Posterior vena cava (tissue), 2 donors: ENCODE data around the gene AHCTF1. TPM values are rescaled to one million over a fixed set of nuclear protein-coding genes. Genes with fewer than 3 reads are reported as not detected.
"Not testable (repeated sequence)": the region's sequence is repeated elsewhere in the genome, so short reads cannot be mapped to it uniquely, and the experiment has no call there.

Source experiments
- DNase-seq: peaks from one replicate; pipeline ENCODE4 v3.0.0-alpha.2; 2020; ENCODE audit warnings: low spot score
- intact Hi-C, 2 donors: fragments of 100-400 bp; cut with DNase I; formaldehyde crosslinking; loops; one replicate each; pipeline versions ENCODE4 v1.14.1 to v1.14.2; 2022 to 2023
- total RNA-seq, 2 donors: library from RNA; stranded (reverse); fragmentation: NEBNext Ultra II Directional; extraction: Animal tissue kit (Norgen Biotek cat#: 25700); gene quantifications; one replicate each; pipeline ENCODE4 v1.2.1, GENCODE V29; 2021
- donor health status: DM: yes; HTN: yes; CAD: no.
- donor health status: DM: yes; HTN: yes; CAD: no.

The AHCTF1 gene
- total RNA-seq, 2 donors from 2014 or later, result 22.6 to 33.4 TPM

GRCh38 chr1:246923482-246923881 lies 8.3 kb downstream of the AHCTF1 start:
- intact Hi-C loops, result no loop called here
- no peak for DNase-seq

DNA sequence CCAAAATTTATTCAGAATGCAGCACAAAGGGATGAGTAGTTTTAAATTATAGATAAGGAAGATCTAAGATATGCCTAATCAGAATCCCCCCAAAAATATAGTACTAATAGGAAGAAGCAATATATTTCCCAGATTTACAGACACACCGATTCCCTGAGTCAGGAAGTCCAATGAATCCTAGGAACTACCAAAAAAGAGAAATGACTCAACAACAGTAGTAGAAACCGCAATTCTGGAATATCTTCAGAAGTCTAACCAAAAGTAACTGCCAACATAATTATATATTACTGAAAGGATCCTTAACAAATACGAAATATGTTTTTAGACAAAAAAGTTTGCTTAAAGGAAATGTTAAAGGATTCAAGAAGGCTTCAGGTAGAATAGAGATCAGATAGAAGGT lies 10.3 kb downstream of the AHCTF1 start:
- DNase-seq, result no peak
- intact Hi-C loops, result no loop called here

GRCh38 chr1:246919902-246920301 lies 11.8 kb downstream of the AHCTF1 start:
- no peak for DNase-seq
- intact Hi-C loops, result no loop called here

DNA sequence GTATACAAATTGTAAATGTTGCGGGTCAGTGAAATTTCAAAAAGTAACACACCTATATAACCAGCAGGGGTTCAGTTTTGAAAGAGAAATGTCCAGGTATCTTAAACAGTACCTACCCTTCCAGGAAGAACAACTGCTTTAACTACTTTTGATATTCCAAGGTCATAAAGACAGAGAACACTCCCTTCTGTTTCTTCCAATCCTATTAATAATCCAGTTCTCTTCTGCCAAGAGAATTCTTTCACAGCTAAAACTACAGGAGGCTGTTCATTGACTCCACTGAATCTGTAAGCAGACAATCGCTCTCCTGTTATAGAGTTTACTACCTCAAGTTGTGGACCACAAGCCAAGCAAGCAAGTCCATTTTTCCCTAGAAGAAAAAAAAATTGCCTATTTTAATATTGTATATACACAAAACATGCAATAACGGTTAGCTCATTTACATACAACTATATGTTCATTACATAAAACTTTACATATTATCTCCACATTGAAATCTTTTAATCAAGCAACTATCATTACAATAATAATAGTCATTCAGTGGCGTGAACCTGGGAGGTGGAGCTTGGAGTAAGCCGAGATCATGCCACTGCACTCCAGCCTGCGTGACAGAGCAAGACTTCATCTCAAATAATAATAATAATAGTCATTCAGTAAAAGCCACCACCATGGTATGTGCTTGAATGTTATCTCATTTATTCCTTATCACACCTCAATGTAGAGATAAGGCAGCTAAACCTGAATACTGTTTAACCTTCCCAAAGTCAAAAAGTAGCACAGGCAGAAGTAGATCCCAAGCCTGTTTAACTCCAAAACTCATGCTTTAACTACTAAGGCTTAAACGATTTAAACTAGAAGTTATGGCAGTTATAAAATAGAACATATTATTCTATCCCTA lies 15.5 kb downstream of the AHCTF1 start:
- DNase-seq, intact Hi-C loops: not testable (repeated sequence)

DNA sequence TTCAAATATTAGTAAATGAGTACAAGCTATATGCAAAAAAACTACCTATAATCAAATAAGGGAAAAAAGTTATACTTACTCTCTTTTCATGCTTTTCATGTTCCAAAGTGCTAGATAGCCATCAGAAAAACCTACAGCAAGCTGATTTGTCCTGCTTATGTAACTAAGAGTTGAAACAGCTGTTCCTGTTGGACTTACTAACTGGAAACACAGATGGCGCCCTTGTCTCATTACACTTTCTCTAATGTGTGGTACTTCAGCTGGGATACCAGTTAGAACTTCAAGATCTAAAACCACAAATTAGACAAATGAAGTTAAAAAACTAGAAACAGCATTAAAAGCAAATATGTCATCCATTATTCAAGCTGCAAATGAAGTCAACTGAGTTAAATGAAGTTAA lies 24.3 kb downstream of the AHCTF1 start:
- no peak for DNase-seq
- intact Hi-C loops, result no loop called here

DNA sequence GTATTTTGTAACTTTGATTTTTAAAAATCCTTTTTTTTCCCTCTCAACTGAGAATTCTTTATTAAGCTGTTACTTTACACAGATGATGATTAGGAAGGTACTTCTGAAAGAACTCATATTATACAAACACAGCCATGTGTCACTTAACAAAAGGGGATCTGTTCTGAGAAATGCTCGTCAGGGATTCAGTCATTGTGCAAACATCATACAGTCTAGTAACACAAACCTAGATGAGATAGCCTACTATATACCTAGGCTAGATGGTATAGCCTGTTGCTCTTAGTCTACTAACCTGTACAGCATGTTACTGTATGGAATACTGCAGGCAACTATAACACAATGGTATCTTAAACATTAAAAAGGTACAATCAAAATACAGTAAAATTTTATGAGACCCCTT lies 24.9 kb downstream of the AHCTF1 start:
- intact Hi-C loops, result no loop called here
- DNase-seq, result no peak

DNA sequence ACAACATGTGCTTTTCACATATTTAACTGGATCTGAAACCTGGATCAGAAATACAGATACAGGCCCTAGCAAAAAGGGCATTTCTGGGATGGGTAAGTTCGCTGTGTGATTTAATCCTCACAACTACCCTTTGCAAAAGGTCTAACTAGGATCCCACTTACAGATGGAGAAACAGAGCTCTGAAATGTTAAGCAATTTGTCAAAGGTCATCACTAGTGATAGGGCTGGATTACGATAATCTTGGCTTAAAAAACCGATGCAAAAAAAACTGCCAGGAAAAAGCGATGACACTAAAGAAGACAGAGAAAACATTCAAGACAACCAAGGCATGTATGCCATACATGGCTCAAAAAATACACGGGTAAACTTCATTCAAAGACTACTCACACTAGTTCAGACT lies 29.9 kb downstream of the AHCTF1 start:
- DNase-seq, result no peak
- intact Hi-C loops, result no loop called here

DNA sequence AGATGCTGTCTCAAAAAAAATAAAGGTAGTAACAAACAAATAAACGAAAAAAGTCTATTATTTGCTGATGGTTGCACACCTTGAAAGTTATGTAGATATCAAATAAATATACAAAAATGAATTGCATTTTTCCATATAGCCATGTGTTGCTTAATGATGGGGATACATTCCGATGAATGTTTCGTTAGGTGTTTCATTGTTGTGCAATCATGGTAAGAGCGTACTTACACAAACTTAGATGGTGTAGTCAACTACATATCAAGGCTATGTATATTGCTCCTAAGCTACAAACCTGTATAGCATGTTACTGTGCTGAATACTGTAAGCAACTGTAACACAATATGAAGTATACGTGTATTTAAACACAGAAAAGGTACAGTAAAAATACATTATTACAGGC lies 34.4 kb downstream of the AHCTF1 start:
- DNase-seq, result no peak
- intact Hi-C loops, result no loop called here

- DNase-seq, result no peak
- intact Hi-C loops, result no loop called here
These were observed 38.4 kb downstream of the AHCTF1 start for GRCh38 chr1:246893191-246893939.

- intact Hi-C loops, result no loop called here
- DNase-seq, result no peak
These were observed 40.6 kb downstream of the AHCTF1 start for GRCh38 chr1:246891105-246891504.

DNA sequence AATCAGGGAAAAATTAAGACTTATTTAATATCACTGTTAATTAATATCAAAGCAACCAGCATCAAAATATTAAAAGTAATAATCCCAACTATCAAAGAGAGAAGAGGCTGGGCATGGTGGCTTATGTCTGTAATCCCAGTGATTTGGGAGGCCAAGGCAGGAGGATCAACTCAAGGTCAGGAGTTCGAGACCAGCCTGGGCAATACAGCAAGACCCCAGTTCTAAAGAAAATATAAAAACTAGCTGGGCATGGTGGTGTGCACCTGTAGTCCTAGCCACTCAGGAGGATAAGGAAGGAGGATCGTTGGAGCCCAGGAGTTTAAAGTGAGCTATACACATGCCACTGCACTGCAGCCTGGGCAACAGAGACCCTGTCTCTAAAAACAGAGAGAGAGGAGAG lies 43.2 kb downstream of the AHCTF1 start:
- no peak for DNase-seq
- intact Hi-C loops, result no loop called here

GRCh38 chr1:246885389-246885788 lies 46.4 kb downstream of the AHCTF1 start:
- intact Hi-C loops, DNase-seq: not testable (repeated sequence)

- DNase-seq, result no peak
- intact Hi-C loops, result no loop called here
These were observed 53.2 kb downstream of the AHCTF1 start for GRCh38 chr1:246878551-246878950.

GRCh38 chr1:246876431-246876830 lies 55.3 kb downstream of the AHCTF1 start:
- intact Hi-C loops, result no loop called here
- DNase-seq, result no peak

DNA sequence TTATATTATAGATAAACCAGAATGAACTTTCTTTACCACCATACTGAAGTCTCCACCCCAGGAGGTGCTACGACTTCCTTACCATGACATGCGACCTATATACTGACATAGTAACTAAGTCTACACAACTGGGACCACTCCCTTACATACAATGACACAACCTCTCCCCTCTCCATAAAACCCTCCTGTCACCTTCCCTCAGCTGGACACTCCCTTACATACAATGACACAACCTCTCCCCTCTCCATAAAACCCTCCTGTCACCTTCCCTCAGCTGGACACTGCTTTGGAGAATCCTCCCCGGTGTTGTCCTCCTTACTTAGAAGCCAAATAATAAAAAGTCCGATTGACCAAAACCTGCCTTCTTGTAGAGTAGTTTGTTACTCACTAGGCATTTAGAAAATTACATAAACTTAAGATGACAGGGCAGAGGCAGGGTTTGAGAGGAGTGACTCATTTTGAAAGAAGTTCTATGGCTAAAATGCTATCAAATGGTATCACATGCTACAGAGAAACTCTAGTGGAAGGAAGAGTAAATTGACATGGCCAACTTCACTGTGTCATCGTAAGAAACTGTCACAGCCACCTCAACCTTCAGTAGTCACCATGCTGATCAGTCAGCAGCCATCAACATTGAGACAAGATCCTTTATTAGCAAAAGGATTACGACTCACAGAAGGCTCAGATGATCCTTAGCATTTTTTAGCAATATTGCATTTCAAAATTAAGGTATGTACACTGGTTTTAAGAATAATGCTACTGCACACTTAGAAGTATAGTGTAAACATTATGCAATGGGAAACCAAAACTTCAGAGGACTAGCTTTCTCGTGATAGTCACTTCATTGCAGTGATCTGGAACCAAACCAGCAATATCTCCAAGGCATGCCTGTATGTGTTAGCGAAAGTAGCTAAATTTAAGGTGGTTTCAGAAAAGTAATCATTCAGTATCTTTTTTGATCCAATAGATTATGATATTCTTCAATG lies 56.4 kb downstream of the AHCTF1 start:
- no peak for DNase-seq
- intact Hi-C loops, result no loop called here

GRCh38 chr1:246865921-246866320 lies 65.8 kb downstream of the AHCTF1 start:
- intact Hi-C loops, result no loop called here
- no peak for DNase-seq

- DNase-seq, intact Hi-C loops: not testable (repeated sequence)
These were observed 68.0 kb downstream of the AHCTF1 start for GRCh38 chr1:246863791-246864190.

DNA sequence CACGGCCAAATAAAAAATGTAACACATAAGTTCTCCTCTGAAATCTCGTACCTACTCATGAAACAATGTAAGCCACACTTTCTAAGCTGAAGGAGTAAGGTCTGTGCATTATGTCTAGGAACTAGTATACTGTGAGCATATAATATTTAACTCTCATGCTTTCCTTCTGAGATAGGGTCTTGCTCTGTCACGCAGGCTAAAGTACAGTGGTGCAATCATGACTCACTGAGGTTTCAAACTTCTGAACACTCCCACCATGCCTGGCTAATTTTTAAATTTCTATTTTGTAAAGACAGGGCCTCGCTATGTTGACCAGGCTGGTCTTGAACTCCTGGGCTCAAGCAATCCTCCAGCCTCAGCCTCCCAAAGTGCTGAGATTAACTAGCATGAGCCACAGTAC lies 71.3 kb downstream of the AHCTF1 start:
- intact Hi-C loops, result no loop called here
- DNase-seq, result no peak

- no peak for DNase-seq
- intact Hi-C loops, result no loop called here
These were observed 75.4 kb downstream of the AHCTF1 start for GRCh38 chr1:246856371-246856770.
